GM19372 (cell line): ENCODE results near the gene CKS2.

Experiments used
- ATAC-seq: cut with Tn5 transposase; IDR thresholded peaks from one replicate; pipeline ENCODE4 v1.9.1; 2021; ENCODE audit warnings: mild to moderate bottlenecking, low read depth, moderate library complexity; ENCODE audit not compliant: unreplicated experiment

The CKS2 gene

DNA sequence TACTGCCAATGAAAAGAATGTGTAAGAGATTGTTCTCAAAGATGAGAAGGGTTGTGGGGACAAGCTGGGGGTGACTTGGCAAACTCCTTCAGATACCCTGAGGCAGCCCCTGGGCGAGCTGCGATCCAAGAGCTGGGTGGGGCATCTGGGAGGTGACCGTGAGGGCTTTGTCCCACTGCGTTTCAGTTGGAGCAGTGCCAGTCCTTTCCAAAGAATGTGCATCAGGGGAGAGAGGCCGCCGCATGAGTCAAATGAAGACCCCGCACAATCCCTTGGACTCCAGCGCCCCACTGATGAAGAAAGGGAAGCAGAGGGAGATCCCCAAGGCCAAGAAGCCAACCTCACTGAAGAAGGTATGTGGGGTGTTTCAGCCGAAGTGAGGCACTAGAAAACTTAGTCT is 35.7 kb downstream of the CKS2 start:
- ATAC-seq = no peak

DNA sequence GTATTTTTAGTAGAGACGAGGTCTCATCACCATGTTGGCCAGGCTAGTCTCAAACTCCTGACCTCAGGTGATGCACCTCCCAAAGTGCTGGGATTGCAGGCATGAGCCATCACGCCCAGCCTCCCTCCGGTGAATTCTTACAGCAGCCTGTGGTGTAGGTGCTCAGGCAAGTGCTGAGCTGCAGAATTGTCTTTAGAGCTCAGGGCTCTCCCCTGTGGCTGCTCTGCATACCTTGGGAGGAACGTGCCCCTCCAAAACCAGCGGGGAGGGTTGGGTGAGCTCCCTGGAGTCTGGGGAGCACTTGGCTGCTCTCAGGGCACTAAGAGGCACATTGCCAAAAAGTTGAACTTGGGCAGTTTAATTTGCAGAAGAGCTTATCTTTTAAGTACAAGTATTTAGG is 36.7 kb downstream of the CKS2 start:
- no peak for ATAC-seq

DNA sequence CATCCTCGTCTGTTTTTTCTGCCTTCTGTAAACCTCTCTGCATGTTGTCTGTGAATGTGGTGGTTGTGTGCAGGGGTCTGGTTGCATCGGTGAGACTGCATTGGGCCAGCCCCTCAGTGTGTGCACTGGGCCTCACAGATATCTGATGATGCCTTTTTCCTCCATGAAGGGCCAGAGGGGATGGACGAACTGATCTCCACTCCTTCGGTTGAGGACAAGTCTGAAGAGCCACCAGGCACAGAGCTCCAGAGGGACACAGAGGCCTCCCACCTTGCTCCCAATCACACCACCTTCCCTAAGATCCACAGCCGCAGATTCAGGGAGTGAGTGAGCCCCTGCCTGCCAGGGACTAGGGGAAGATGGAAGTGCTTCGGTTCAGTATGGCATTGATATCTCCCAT is 38.6 kb downstream of the CKS2 start:
- no peak for ATAC-seq

DNA sequence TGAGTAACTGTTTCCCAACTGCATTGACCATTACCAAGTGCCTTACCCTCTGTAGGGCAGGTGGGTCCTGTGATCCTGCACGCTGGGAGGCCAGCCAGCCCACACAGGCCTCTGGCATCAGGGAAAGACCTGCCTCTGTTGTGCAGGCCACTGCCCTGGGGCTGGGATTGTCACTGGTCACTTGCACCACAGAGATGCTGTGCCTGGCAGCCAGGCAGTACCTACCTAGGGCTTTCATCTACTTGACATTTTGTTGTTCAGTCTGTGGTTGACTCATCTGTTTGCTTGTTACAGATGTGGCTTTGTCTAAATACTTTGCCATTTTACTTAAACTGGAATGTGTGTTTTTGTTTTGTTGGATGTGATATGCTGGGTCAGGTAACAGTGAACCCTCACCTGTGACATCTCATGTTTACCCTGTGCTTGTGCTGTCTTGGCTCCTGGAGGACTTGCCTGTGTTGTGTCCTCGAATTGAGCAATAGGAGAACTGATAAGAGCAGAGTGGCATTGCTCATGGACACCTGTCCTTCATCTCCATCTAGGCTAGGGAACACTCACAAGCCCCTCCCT is 40.1 kb downstream of the CKS2 start:
- no peak for ATAC-seq

DNA sequence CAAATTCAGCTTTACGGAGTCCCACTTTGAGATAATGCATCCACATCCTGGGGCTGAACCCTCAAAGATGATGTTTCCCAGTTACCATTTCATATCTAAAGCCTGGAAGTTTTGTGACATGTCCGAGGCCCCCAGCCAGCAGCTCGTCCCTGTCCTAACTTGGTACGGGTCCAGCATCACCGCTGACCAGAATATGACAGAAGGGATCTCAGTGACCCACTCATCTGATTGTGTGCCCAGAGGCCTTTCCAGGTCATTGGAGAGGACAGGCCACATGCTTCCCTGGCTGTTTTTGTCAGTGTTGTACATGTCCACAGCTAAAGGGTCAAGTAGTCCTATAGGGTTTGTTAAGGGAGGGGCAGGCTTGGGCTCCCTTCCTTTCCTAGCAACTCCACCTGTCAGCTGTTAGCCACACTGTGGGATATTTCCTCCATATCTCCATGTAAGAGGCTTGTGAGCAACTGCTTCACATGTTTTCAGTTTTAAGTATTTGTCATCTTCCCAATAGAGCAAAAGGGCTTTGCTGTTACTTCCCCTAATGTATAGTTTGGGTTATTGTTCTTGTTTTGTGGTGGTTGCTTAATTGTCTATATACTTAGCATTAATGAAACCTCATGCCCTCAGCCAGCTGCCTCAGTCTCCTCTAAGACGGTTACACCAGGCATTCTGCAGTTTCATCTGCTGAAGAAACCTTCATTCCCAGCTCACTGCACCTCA is 40.7 kb downstream of the CKS2 start:
- no peak for ATAC-seq

DNA sequence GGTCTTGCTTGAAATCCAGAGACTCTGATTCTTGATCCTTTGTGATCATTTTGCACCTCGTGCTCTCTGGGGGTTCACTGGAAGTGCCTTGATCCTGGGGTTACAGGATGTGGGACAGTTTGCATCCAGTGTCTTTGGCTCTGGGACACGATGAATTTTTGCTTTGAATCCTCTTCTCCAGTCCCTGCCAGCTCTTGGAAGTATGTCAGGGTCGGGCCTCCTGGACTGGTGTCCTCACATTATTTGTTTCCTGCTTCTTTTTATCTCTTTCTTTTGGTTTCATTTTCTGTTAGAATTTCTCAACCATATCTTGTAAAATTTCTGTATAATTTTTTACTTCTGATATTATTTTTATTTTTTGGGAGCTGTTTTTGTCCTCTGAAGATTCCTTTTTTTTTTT is 41.5 kb downstream of the CKS2 start:
- ATAC-seq = no peak

DNA sequence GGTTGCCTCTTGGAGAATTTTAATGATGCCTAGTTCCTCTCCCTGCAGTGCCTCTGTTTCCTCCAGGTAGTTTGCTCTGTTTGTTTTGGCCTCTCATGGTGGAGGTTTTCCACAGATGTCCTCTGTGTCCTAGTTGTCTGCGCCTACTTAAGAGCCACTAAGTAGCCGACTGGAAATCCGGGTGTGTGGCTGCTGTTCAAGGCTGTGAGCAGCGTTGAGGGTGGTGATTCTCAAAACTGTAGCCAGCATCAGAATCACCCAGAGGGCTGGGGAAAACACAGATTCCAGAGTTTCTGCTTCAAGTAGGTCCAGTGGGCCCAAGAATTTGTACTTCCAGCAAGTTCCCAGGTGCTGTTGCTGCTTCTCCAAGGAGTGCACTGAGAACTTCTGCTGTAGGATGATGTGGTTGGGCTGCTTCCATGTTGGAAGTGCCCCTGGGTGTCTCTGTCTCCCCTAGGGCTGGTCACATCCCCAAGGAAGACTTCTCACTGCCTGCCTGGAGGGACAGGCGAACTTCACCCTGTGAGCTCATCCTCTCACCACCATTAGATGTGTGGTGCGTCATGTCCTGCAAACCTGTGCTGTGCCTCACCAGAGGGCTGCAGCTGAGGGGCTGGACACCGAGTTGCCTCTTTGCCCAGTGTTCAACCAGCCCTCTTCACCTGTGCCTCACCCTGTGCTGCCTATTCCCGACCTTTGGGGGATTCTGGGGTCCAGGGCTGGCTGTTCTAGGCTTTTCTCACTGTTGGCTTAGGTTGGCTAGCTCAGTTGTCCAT is 42.1 kb downstream of the CKS2 start:
- ATAC-seq = no peak

DNA sequence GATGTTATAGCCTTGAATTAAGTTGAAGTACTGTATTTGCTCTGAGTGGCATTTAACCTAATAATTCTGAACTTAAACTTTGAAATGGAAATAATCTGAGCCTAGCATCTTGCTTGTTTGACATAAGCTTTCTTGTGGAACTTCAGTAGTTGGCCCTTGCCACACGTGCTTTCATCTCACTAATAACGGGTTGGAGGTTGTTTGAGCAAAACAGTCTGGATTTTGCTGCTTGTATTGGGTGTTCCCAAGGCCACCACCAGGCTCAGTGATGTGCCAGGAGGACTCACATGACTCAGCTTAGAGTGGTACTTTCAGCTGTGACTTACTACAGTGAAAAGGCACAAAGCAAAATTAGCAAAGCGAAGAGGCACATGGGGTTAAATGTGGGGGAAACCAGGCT is 43.0 kb downstream of the CKS2 start:
- ATAC-seq = no peak

DNA sequence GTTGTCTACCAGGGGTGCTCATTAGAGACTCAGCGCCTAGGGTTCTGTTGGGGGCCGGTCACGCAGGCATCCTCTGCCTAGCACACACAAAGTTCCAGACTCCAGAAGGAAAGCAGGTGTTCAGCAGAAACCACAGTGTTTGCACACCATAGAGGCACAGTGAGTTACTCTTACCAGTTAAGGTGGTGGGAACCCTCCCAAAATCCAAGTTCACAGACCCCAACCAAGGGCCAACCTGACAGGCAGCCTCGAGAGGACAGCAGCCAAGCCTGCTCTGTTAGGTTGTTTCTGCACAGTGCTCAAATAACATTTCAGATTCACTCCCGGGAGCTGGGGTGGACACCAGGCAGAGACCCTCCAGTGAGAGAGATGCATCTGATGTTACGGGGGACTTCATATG is 43.5 kb downstream of the CKS2 start:
- ATAC-seq = no peak

DNA sequence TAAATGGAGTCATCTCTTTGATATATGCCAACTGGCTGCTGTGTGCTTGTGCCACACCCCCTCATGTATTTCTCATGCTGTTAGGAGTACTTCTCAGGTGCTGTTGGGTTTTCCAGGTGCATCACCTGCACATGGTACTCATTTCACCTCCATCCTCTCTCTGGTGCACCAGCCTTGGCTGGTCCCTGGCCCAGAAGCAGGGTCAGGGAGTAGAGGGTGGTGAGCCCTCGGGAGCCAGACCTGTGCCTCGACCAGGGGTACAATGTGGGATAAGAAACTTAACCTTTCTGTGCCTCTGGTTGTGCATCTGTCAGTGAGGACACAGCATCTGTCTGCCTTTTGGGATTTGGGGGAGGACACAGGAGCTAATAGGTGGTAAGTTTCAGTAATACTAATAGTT is 45.8 kb downstream of the CKS2 start:
- no peak for ATAC-seq

DNA sequence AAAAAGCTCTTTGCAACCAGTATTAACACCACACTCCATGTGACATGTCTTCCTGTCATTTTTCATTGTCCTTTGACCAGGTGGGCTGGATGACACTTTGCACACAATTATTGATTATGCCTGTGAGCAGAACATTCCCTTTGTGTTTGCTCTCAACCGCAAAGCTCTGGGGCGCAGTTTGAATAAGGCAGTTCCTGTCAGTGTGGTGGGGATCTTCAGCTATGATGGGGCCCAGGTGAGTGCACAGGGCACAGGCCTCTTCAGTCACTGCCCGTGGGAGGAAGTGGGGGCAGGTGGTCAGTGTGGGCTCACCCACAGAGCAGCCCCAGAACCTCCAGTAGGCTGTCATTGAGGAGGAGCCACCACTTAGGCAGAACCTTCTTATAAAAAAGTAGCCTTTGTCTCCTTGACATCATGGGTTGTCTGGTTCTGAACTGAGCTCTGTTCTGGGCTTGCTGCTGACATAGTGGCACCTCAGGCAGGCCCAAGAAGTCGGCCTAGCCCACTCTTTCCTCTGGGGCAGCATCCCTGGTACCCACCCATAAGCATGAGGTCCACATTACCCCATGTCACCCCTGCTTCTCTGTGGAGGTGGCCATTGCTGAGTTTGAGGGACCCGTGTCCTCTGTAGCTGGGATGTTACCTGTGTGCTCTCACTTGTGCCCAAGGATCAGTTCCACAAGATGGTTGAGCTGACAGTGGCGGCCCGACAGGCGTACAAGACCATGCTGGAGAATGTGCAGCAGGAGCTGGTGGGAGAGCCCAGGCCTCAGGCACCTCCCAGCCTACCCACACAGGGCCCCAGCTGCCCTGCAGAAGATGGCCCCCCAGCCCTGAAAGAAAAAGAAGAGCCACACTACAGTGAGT is 46.6 kb downstream of the CKS2 start:
- no peak for ATAC-seq

DNA sequence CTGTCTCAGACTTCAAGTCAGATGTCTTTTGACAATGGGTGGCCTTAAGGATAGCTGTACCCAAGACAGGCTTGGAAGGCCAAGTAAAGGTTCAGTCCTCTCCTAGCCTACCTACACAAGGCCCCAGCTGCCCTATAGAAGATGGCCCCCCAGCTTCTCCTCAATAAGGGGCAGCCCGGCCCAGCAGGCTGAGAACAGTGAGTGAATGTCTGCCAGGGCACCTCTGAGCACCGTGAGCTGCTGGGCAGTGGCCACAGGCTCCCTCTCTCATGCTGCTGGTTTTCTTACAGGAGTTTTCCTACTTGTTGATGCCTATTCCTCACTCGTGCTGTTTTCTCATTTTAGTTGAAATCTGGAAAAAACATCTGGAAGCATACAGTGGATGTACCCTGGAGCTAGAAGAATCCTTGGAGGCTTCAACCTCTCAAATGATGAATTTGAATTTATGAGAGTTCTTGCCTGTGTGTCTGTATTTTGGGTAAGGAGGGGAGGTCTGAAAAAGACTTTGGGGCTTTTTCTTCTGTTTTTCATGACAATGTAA is 47.5 kb downstream of the CKS2 start:
- no peak for ATAC-seq

DNA sequence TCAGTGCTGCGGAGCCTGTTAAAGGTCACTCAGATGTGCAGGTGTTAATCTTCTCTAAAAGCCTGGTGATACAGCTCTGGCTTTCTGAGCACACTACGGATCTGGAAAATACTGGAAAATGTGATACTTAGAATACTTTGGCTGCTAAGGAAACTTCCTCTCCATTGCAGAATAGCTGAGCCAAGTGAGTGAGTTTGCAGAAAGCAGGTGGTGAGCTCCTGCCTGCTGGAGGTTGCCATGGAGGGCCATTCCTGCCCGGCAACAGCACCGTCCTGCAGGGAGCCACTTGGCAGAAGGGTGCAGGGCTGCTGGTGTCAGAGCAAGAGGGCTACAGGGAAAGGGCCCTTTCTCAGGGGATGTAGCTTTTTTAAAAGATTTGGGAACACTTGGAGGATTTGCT is 48.0 kb downstream of the CKS2 start:
- ATAC-seq = no peak

DNA sequence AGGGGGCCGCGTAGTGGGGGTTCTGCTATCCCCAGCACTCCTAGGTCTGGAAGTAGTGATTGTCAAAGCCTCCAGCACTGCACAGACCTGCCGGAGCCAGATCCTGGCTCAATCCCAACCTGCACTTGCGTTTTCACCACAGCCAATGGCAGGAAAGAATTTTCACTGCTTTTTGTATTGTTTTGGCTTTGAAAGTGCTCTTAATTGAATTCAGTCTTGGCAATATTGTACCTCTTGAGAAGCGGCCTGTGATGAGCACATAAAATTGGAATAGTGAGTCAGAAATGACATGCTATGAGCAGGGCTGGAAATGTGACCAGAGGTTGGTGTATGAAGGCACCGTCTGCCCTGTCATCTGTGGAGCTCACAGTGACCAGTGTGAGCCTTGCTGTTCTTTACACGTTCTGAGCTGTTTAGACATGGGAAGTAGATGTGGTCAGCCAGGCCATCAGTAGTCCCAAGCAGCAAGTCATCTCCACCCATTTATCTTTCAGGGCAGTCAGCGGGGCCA is 48.8 kb downstream of the CKS2 start:
- no peak for ATAC-seq

DNA sequence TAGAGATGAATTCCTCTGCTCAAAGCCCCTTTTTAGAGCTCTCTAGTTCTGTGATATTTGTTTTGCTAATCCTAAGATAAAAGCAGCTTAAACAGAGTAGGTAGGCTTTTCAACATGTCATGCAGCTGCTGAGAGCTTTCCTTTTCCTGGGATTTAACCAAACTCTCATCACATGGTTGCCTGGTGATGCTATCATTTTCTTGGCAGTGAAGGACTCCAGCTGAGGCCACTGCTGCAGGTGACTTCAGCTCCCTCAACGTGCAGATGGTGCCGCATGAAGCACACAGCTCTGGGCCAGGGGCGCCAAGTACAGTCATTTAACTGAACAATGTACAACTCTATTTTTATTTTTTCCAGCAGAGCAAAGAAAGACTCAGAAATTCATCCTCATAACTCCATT is 49.5 kb downstream of the CKS2 start:
- ATAC-seq = no peak

DNA sequence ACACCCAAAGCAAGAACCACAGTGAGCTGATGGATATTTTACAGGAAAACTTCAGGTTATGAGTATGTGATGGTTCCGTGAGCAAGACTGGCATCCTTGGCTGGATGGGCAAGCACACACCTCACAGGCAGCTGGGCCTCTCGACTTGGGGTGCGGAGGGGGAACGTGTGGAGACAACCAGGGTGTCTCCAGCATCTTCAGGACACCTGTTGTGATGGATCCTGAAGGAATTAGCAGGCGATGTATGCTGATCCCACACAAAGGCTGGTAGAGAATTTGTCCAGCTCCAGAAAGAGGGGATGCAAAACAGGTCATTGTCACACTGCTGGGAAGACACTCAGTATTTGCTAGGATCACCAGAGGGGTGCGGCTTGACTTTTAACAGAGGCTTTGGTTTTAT is 50.0 kb downstream of the CKS2 start:
- ATAC-seq = no peak

DNA sequence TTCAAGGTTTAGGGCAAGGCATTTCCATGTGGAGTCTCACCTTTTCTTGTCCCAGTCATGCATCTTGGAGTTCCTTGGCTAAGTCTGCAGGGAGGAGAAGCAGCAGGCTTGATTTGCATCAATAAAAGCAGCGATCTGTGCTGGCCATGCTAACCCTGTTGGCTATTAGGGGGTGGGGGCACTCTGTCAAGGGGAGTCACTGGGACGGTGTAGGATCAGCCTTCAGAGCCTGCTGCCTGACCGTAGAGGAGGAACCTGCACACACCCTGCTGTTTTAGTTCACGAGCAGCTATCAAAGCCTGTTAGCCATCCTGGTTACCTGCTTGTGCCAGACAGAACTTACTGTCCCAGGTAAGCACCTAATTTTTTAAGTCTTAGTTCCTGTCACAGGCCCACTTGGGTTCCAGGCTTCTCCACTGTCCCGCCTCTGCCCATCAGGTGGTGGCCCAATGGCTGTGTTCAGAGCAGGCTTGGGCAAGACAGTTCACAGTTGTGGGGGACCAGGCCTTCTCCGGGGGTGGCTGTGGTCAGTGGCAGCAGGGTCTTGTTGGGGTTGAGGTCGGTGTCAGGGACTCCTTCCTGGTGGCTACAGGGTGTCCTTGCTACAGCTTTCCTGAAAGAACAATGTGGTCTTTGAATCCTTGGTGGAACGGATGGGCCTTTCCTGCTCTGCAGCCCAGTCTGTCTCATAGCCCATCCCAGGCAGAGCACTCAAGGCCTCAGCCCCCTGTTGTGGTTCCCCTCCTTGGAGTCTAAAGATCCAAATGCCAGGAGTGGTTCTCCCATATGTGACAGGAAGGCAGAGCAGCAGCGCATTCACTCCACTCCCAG is 51.0 kb downstream of the CKS2 start:
- no peak for ATAC-seq

DNA sequence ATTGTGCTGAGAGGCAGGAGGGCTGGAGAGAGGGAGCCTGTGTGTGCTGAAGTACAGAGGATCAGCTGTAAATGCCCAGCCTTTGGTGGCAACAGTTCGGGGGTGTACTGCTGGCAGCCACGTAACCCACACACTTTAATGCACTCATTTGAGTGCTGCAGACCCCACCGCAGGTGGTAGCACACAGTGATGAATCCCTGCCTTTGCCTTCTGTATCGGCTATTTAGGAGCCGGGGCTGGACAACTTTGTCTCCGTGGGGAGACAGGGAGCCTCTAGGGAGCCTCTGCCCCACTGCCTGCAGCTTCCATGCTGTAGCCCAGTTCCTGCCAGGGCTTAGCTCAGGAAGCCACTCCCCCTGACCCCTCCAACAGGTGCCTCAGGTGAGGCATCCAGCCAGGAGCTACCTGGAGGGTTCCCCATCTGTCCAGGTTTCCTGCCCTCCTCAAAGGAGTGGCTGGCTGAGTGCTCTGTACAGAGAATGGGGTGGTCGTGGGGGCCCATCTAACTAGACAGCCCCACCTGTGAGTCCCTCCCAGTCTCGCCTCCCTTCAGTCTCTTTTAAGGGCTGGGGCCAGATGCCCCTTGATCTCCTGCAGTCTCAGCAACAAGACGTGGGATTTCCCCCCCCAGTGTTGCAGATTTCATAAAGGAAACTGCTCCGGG is 51.8 kb downstream of the CKS2 start:
- ATAC-seq = no peak

DNA sequence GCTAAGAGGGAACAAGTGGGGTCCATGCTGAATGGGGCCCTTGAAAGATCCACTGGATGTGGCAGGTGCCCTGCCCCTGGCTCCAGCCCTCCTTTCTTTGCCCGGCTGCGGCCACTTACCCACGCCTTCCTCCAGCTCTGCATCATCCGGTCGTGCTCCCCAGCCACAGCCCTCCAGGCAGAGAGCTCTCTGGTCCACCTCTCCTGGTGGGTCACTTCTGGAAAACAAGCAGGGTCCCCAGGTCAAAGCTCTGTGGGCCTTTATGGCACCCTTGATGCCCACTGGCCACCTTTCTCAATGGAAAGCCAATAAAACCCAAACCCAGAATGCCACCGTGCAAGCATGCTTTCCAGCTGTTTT is 52.3 kb downstream of the CKS2 start:
- no peak for ATAC-seq
